ENCODE results near the gene SLC9A6.
"Not testable (repeated sequence)": the region's sequence is repeated elsewhere in the genome, so short reads cannot be mapped to it uniquely, and the experiment has no call there.

SLC9A6 gene

GRCh38 chrX:136029766-136030165 lies 44.5 kb downstream of the SLC9A6 start:
- DNase-seq (ENCODE audit: low read depth): no peak

- no peak for DNase-seq (ENCODE audit: low read depth)
Measured at GRCh38 chrX:136030303-136031191, 45.3 kb downstream of the SLC9A6 start.

- no peak for DNase-seq (ENCODE audit: low read depth)
Measured at GRCh38 chrX:136031626-136032025, 46.4 kb downstream of the SLC9A6 start.

- no peak for DNase-seq (ENCODE audit: low read depth)
Measured at GRCh38 chrX:136032370-136032769, 47.1 kb downstream of the SLC9A6 start.

GRCh38 chrX:136034668-136035067 lies 49.4 kb downstream of the SLC9A6 start:
- no peak for DNase-seq (ENCODE audit: low read depth)

- DNase-seq (ENCODE audit: low read depth): no peak
Measured at GRCh38 chrX:136035663-136036062, 50.4 kb downstream of the SLC9A6 start.

GRCh38 chrX:136039485-136039884 lies 54.2 kb downstream of the SLC9A6 start:
- DNase-seq (ENCODE audit: low read depth): no peak

- no peak for DNase-seq (ENCODE audit: low read depth)
Measured at GRCh38 chrX:136039968-136040367, 54.7 kb downstream of the SLC9A6 start.

GRCh38 chrX:136041254-136041812 lies 56.1 kb downstream of the SLC9A6 start:
- no peak for DNase-seq (ENCODE audit: low read depth)

- DNase-seq (ENCODE audit: low read depth): no peak
Measured at GRCh38 chrX:136045008-136045407, 59.8 kb downstream of the SLC9A6 start.

GRCh38 chrX:136046295-136047015 lies 61.2 kb downstream of the SLC9A6 start:
- DNase-seq (ENCODE audit: low read depth): no peak

GRCh38 chrX:136047016-136047642 lies 61.9 kb downstream of the SLC9A6 start:
- no peak for DNase-seq (ENCODE audit: low read depth)

GRCh38 chrX:136047969-136048368 lies 62.7 kb downstream of the SLC9A6 start:
- no peak for DNase-seq (ENCODE audit: low read depth)

- DNase-seq (ENCODE audit: low read depth): no peak
Measured at GRCh38 chrX:136048446-136048845, 63.2 kb downstream of the SLC9A6 start.

- DNase-seq (ENCODE audit: low read depth): no peak
Measured at GRCh38 chrX:136049608-136050007, 64.4 kb downstream of the SLC9A6 start.

- DNase-seq (ENCODE audit: low read depth): not testable (repeated sequence)
Measured at GRCh38 chrX:136050875-136051274, 65.6 kb downstream of the SLC9A6 start.

- DNase-seq (ENCODE audit: low read depth): no peak
Measured at GRCh38 chrX:136051611-136052010, 66.4 kb downstream of the SLC9A6 start.

- no peak for DNase-seq (ENCODE audit: low read depth)
Measured at GRCh38 chrX:136055651-136056221, 70.5 kb downstream of the SLC9A6 start.

- DNase-seq (ENCODE audit: low read depth): no peak
Measured at GRCh38 chrX:136057567-136057966, 72.3 kb downstream of the SLC9A6 start.

- no peak for DNase-seq (ENCODE audit: low read depth)
Measured at GRCh38 chrX:136059350-136059749, 74.1 kb downstream of the SLC9A6 start.

GRCh38 chrX:136061286-136061685 lies 76.1 kb downstream of the SLC9A6 start:
- DNase-seq (ENCODE audit: low read depth): no peak

- DNase-seq (ENCODE audit: low read depth): no peak
Measured at GRCh38 chrX:136061696-136062095, 76.5 kb downstream of the SLC9A6 start.
